Activated T-cell treated with anti-CD3 and anti-CD28 coated beads for 24 hours (primary cell): ENCODE data around the gene ABLIM3.

ENCODE experiments used
- DNase-seq: peaks from one replicate; pipeline ENCODE4 v3.0.0-alpha.2; 2020; ENCODE audit warnings: low read depth

ABLIM3 gene

GRCh38 chr5:149219584-149219983, 78.3 kb downstream of the ABLIM3 start:
- DNase-seq: no peak

GRCh38 chr5:149220750-149221149, 79.5 kb downstream of the ABLIM3 start:
- no peak for DNase-seq

DNA sequence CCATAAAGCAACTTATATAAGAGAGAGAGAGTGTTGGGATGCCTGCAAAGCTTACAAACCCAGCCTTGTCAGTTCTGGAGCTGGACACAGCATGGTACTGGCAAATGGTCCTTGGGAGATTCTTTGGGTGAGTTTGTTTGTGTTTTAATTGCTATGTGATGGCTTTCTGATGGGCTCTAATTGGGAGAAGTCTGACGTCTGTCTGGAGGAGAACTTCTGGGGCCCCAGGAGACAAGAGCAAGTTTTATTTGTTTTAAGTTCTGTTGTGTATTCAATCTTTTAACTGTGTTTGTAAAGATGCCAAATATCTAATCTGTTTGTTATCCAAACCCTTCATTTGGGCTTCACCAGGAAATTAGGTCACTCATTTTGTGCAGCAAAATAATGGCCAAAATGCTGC, 80.0 kb downstream of the ABLIM3 start:
- DNase-seq: no peak

- no peak for DNase-seq
Measured at GRCh38 chr5:149221731-149222342, 80.5 kb downstream of the ABLIM3 start.

GRCh38 chr5:149223081-149223848, 82.0 kb downstream of the ABLIM3 start:
- DNase-seq: no peak

GRCh38 chr5:149224282-149224681, 83.0 kb downstream of the ABLIM3 start:
- no peak for DNase-seq

DNA sequence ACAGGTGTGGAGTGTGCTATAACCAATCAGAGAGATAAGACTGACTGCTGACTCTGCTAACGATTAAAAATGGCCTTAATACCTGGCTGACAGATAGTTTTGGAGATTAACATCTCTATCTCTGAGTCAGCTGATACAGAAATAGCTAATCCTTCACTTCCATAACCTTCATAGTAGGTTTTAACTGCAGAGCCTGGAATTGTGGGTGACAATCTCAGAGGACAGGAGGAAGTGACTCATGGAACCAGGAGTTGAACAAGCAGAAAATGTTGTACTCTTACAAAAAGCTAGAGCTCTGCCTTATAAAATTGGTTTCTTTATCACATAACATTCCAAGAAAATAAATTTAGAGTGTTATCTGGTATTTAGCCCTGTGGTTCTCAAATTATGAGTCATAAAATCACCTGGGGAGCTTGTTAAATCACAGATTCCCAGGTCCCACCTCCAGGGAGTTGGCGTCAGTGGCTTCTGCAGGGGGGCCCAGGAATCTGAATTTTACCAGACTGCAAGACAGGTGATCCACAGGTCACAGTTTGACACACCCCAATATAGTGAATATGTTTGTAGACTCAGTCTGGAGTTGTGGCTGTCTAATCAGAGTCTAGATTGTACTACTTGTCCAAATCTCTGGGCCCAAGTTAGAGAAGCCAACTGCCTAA, 86.0 kb downstream of the ABLIM3 start:
- DNase-seq: no peak

GRCh38 chr5:149228618-149229297, 87.5 kb downstream of the ABLIM3 start:
- no peak for DNase-seq

- no peak for DNase-seq
Measured at GRCh38 chr5:149229298-149229937, 88.1 kb downstream of the ABLIM3 start.

GRCh38 chr5:149235841-149236240, 94.5 kb downstream of the ABLIM3 start:
- no peak for DNase-seq

DNA sequence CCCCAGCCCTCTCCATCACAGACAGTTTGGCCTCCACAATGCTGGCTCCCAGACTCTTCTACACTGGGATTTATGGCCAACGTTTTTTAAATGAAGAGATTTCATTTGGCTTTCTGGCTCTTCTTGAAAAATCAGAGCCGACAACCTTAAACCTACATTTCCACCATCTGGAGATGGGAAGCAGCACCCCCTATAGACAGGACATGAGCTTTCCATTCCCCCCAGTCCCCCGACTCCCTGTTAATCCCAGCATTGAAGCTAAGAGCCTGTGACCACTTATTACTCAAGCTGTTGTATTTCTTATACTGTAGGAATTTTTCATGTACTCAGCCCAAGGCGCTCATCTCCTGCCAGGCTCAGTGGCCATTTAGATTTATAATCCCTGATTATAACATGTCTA, 96.4 kb downstream of the ABLIM3 start:
- DNase-seq: no peak

DNA sequence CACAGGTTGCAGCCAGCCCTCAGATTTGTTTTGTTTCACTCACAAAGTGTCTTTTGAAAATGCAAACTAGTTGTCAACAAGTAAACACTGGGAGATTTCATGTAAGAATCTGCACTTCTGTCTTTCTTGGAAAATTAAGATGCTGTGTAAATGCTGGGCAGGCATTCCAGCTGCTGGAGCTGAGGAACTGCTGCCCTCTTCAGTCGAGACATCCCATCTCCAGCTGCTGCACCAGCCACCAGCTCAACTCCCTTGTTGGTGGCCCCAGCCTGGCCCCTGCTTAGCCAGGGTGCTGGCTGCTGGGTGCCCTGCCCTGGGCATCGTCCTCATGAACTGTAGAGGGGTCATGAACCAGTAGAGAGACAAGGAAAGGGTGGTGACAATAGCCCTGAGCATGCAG, 97.2 kb downstream of the ABLIM3 start:
- DNase-seq: no peak

GRCh38 chr5:149239917-149240316, 98.6 kb downstream of the ABLIM3 start:
- no peak for DNase-seq

DNA sequence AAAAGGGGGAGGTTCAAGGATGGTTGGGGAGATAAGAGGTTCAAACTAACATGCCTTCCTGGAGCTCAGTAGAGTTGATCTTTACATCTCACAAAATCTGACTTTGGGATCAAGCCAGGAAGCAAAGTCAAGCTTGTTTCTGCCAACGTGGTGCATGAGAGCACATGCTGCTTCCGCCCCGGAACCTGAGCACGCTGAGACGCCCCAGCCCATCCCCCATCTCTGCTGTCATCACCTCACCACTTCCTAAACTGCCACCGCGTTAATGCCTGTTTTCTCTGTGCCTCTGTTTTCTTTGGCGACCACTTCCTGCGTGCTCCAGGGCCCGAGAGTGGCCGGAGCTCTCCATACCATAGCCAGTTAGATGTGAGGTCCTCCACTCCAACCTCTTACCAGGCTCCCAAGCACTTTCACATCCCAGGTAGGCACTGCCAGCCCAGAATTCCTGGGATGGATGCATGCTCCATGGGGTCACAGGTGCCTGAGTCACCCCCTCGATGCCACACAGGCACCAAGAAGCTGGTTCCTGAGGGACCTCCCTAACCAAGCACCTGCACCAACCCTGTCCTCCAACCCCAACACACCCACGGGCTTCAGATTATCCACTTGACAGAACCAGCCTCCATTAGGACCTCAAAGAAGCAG, 99.2 kb downstream of the ABLIM3 start:
- peak; percentile 55 for DNase-seq

DNA sequence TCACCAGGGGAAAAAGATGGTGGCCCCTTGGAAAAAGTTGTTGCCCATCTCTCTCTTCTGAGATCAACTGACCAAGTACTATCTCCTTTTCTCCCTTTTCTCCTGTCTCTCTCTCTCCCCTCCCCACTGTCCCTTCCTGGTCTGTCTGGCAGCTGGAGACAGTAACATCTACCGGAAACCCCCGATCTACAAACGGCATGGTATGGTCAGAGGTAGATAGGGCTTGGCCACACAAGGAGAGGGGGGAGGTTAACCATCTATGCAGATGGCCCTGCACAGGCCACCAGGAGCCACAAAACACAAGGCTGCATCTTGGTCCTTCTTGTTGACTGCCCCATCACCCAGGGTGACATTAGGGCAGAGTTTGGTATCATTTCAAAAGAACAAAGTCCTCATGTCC, 101.0 kb downstream of the ABLIM3 start:
- DNase-seq: no peak

GRCh38 chr5:149246906-149247305, 105.6 kb downstream of the ABLIM3 start:
- DNase-seq: no peak

DNA sequence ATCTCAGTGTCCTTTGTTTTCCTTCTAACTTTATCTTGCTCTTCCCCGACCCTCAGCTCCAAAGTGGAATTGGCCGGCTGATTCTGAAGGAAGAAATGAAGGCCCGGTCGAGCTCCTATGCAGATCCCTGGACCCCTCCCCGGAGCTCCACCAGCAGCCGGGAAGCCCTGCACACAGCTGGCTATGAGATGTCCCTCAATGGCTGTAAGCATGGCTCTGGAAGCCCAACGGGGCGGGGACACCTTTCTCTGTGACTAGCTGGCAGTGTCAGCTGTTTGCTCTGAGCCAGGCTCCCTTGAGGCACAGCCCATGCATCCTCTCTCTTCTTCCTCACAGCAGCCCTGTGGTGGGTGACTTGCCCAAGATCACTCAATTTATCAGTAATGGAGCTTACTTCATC, 106.4 kb downstream of the ABLIM3 start:
- DNase-seq: no peak

- DNase-seq: no peak
Measured at GRCh38 chr5:149251546-149251945, 110.3 kb downstream of the ABLIM3 start.

- no peak for DNase-seq
Measured at GRCh38 chr5:149254506-149254905, 113.2 kb downstream of the ABLIM3 start.

- DNase-seq: no peak
Measured at GRCh38 chr5:149256451-149256850, 115.2 kb downstream of the ABLIM3 start.

GRCh38 chr5:149257131-149257530, 115.8 kb downstream of the ABLIM3 start:
- DNase-seq: no peak
